ENCODE results near the gene KLRC3. TPM values are rescaled to one million over a fixed set of nuclear protein-coding genes. Genes with fewer than 3 reads are reported as not detected.
"Not testable (repeated sequence)": the region's sequence is repeated elsewhere in the genome, so short reads cannot be mapped to it uniquely, and the experiment has no call there.

KLRC3 gene
- total RNA-seq, 1 donor from 2014 or later, result not detected

DNA sequence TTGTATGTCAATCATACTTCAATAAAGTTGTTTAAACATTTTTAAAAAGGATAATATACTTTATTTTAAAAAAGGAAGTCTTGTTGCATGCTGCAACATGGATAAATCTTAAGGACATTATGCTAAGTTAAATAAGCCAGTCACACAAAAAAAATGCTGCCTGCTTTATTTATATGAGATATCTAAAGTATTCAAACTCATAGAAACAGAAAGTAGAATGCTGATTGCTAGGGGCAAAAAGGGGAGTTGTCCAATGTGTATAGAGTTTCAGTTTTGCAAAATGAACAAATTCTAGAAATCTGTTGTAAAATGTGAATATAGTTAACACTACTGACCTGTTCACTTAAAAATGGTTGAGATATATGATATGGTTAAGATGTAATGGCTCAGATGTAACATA is 19.6 kb downstream of the KLRC3 start:
- no peak overlapping the region for H3K4me3 ChIP-seq
- H3K36me3 ChIP-seq, result no peaks in the 10 kb centered on the region
- H3K27ac ChIP-seq, result no peak overlapping the region
- no peaks in the 10 kb centered on the region for H3K9me3 ChIP-seq
- TF ChIP-seq, protein P1, sequence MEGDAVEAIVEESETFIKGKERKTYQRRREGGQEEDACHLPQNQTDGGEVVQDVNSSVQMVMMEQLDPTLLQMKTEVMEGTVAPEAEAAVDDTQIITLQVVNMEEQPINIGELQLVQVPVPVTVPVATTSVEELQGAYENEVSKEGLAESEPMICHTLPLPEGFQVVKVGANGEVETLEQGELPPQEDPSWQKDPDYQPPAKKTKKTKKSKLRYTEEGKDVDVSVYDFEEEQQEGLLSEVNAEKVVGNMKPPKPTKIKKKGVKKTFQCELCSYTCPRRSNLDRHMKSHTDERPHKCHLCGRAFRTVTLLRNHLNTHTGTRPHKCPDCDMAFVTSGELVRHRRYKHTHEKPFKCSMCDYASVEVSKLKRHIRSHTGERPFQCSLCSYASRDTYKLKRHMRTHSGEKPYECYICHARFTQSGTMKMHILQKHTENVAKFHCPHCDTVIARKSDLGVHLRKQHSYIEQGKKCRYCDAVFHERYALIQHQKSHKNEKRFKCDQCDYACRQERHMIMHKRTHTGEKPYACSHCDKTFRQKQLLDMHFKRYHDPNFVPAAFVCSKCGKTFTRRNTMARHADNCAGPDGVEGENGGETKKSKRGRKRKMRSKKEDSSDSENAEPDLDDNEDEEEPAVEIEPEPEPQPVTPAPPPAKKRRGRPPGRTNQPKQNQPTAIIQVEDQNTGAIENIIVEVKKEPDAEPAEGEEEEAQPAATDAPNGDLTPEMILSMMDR (IDR thresholded peaks at IDR 0.05), result no peak
- DNase-seq (ENCODE audit: low spot score in 2 of 2), result no peak
- intact Hi-C loops (cut with DNase I), result no loop called here
- H3K27me3 ChIP-seq, result no peaks in the 10 kb centered on the region
- no peaks in the 10 kb centered on the region for H3K4me1 ChIP-seq

DNA sequence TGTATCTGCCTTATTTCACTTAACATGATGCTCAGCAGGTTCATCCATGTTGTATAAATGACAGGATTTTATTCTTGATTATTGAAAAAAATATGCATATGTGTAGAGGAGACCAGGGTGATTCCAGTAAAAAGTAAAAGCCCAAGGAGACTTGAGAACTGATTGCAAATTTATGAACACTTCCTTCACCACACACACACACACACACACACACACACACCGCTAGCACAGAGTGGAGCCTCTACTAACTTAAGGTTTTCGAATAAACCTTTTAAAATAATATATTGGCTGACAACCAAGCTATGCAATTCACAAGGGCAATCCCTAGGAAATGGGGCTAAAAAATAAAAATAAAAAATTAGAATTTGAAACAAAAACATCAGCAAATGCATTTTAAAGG is 22.2 kb downstream of the KLRC3 start:
- no peaks in the 10 kb centered on the region for H3K36me3 ChIP-seq
- no peaks in the 10 kb centered on the region for H3K27me3 ChIP-seq
- intact Hi-C loops (cut with DNase I), result no loop called here
- H3K27ac ChIP-seq, result no peak overlapping the region
- H3K4me1 ChIP-seq, result no peaks in the 10 kb centered on the region
- TF ChIP-seq, protein P1 (IDR thresholded peaks at IDR 0.05), result no peak
- H3K4me3 ChIP-seq, result no peak overlapping the region
- DNase-seq (ENCODE audit: low spot score in 2 of 2), result no peak
- no peaks in the 10 kb centered on the region for H3K9me3 ChIP-seq

DNA sequence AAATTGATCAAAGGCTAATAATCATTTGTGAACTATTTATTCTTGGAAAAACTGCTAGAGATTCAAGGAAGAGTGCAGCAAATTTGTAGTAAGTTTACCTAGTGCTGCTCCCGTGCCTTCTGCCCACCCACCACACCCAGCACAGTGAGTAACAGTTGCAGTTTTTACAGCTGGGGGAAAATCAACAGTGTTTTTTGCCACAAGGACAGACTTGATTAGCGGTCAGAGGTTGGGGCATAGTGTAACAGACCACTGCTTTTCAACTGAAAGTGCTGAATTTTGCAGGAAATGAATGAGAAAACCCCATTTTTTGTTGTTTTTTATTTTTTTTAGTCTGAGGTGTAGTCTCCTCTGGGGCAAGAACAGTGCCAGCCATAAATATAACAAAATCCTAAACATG is 23.1 kb downstream of the KLRC3 start:
- no peak for DNase-seq (ENCODE audit: low spot score in 2 of 2)
- Histone ChIP-seq H3K27me3 (no peaks in the 10 kb centered on the region), H3K36me3 (no peaks in the 10 kb centered on the region), H3K4me1 (no peaks in the 10 kb centered on the region), H3K4me3 (no peak overlapping the region), H3K27ac (no peak overlapping the region), H3K9me3 (no peaks in the 10 kb centered on the region)
- TF ChIP-seq, protein P1 (IDR thresholded peaks at IDR 0.05), result no peak
- intact Hi-C loops (cut with DNase I), result no loop called here

DNA sequence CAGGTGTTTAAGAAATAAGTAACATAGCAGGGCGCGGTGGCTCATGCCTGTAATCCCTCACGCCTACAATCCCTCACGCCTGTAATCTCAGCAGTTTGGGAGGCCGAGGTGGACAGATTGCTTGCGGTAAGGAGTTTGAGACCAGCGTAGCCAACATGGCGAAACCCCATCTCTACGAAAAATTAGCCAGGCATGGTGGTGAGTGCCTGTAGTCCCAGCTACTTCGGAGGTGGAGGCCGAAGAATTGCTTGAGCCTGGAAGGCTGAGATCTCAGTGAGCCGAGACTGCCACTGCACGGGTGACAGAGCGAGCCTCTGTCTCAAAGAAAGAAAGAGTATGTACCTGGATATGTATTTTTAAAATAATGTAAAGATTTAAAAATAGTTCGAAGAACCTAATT is 24.2 kb downstream of the KLRC3 start:
- H3K36me3 ChIP-seq; H3K9me3 ChIP-seq; DNase-seq (ENCODE audit: low spot score in 2 of 2); H3K27me3 ChIP-seq; H3K4me3 ChIP-seq; intact Hi-C loops (cut with DNase I); H3K4me1 ChIP-seq; H3K27ac ChIP-seq: not testable (repeated sequence)

DNA sequence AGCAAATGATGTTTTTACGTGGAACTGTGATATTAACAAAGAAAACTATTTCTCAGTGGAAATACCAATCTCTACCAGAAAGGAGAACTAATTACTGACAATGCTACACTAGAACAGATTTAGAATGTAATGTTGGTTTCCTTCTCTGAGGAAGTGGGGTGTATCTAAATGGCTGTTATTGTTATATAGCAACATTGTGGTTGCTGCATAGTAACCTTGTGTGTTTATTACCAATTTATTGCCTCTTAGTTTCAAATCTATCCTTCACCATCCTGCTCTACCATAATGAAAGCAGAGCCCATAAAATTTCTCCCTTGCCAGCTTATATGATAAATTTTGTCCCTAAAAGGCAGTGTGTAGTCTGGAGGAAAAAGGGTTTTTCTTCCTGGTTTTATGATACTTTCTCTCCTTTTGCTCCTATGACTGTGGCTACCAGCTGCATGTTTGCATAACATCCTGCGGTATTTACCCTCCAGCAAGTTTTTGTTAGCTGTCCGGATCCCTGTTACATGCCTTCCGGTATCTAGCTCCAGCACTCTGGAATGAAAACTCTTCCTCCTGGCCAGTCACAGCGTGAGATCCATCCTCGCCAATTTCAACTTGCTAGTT is 24.9 kb downstream of the KLRC3 start:
- no peaks in the 10 kb centered on the region for H3K9me3 ChIP-seq
- intact Hi-C loops (cut with DNase I), result no loop called here
- peak in 1 of 2 donors; percentile 65 for DNase-seq (ENCODE audit: low spot score in 2 of 2)
- H3K27me3 ChIP-seq, result no peaks in the 10 kb centered on the region
- H3K27ac ChIP-seq, result no peak overlapping the region
- TF ChIP-seq, protein P1 (IDR thresholded peaks at IDR 0.05), result no peak
- no peaks in the 10 kb centered on the region for H3K4me1 ChIP-seq
- H3K36me3 ChIP-seq, result no peaks in the 10 kb centered on the region
- peak overlapping the region in 1 of 2 donors; percentile 14 for H3K4me3 ChIP-seq

DNA sequence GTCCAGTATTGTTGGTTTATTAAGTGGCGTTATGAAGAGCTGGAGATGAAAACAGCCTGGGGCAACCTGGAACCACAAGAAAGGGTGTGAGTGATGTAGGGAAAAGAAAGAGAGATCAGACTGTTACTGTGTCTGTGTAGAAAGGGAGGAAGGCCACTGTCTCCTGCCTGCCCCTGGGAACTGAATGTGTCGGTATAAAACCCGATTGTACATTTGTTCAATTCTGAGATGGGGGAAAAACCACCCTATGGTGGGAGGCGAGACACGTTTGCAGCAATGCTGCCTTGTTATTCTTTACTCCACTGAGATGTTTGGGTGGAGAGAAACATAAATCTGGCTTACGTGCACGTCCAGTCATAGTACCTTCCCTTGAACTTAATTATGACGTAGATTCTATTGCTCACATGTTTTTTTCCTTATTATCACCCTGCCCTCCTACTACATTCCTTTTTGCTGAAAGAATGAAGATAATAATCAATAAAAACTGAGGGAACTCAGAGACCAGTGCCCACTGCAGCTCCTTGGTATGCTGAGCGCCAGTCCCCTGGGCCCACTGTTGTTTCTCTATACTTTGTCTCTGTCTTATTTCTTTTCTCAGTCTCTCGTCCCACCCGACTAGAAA is 25.8 kb downstream of the KLRC3 start:
- H3K4me3 ChIP-seq; H3K9me3 ChIP-seq; intact Hi-C loops (cut with DNase I); H3K36me3 ChIP-seq; DNase-seq (ENCODE audit: low spot score in 2 of 2); H3K4me1 ChIP-seq; H3K27ac ChIP-seq; H3K27me3 ChIP-seq: not testable (repeated sequence)

All from ascending aorta (tissue), 2 donors.